ENCODE results near the gene ZNF891. TPM values are rescaled to one million over a fixed set of nuclear protein-coding genes. Genes with fewer than 3 reads are reported as not detected.

The ZNF891 gene
- total RNA-seq, 2 donors from 2014 or later, result 4.3 to 5.4 TPM

GRCh38 chr12:133083345-133083744 is 46.7 kb downstream of the ZNF891 start:
- ATAC-seq (ENCODE audit: insufficient number of reproducible peaks, low FRiP score, low read depth), result no peak
- Histone ChIP-seq H3K36me3 (peaks cover 51% of the 10 kb centered on the region), H3K9me3 (peaks cover 79% of the 10 kb centered on the region)

GRCh38 chr12:133081159-133081780 is 48.8 kb downstream of the ZNF891 start:
- peaks cover 34% of the 10 kb centered on the region for H3K36me3 ChIP-seq
- DNase-seq (ENCODE audit: low spot score), result no peak
- H3K4me3 ChIP-seq, result peak overlapping the region; percentile 93
- H3K9me3 ChIP-seq, result peaks cover 78% of the 10 kb centered on the region
- ATAC-seq (ENCODE audit: insufficient number of reproducible peaks, low FRiP score, low read depth), result no peak
- no peaks in the 10 kb centered on the region for H3K27me3 ChIP-seq (replicated peaks; ENCODE audit: insufficient read depth)
- H3K27ac ChIP-seq, result peak overlapping the region; percentile 96 to 98
- no peaks in the 10 kb centered on the region for H3K4me1 ChIP-seq (ENCODE audit: control insufficient read depth in 1 of 2, low read depth in 2 of 2)
- TF ChIP-seq CTCF (IDR thresholded peaks at IDR 0.05), result no peak

More at GRCh38 chr12:133083345-133083744, 46.7 kb downstream of the ZNF891 start:
- no peak for DNase-seq (ENCODE audit: low spot score)
- Histone ChIP-seq H3K4me3 (no peak overlapping the region), H3K27me3 (replicated peaks; ENCODE audit: insufficient read depth) (no peaks in the 10 kb centered on the region), H3K4me1 (ENCODE audit: control insufficient read depth in 1 of 2, low read depth in 2 of 2) (no peaks in the 10 kb centered on the region), H3K27ac (no peak overlapping the region)
- TF ChIP-seq CTCF (IDR thresholded peaks at IDR 0.05), result no peak

GRCh38 chr12:133080368-133081158 is 49.5 kb downstream of the ZNF891 start, which contains the start of gene ZNF140:
Gene ZNF140 (plus strand): TSS chr12:133080923. CDS start chr12:133081321, 398 bp downstream.
- H3K4me3 ChIP-seq, result peak within 1 kb of the TSS; percentile 93
- H3K27me3 ChIP-seq (replicated peaks; ENCODE audit: insufficient read depth), result no peaks in the 10 kb centered on the region
- ATAC-seq (ENCODE audit: insufficient number of reproducible peaks, low FRiP score, low read depth) (peak; percentile 85), DNase-seq (ENCODE audit: low spot score) (peak; percentile 87)
- H3K27ac ChIP-seq, result peak within 1 kb of the TSS; percentile 96 to 98
- H3K4me1 ChIP-seq (ENCODE audit: control insufficient read depth in 1 of 2, low read depth in 2 of 2), result no peaks in the 10 kb centered on the region
- peaks cover 27% of the 10 kb centered on the region for H3K36me3 ChIP-seq
- H3K9me3 ChIP-seq, result peaks cover 77% of the 10 kb centered on the region
- TF ChIP-seq CTCF (IDR thresholded peaks at IDR 0.05), result peak; percentile 44

GRCh38 chr12:133080026-133080367 is 50.1 kb downstream of the ZNF891 start:
- Histone ChIP-seq H3K9me3 (peaks cover 77% of the 10 kb centered on the region), H3K4me3 (peak overlapping the region; percentile 93), H3K27ac (peak overlapping the region; percentile 96 to 98), H3K27me3 (replicated peaks; ENCODE audit: insufficient read depth) (no peaks in the 10 kb centered on the region), H3K4me1 (ENCODE audit: control insufficient read depth in 1 of 2, low read depth in 2 of 2) (no peaks in the 10 kb centered on the region), H3K36me3 (peaks cover 21% of the 10 kb centered on the region)
- no peak for TF ChIP-seq CTCF (IDR thresholded peaks at IDR 0.05)
- ATAC-seq (ENCODE audit: insufficient number of reproducible peaks, low FRiP score, low read depth) (peak; percentile 94), DNase-seq (ENCODE audit: low spot score) (peak; percentile 96)

GRCh38 chr12:133073836-133074235 is 56.2 kb downstream of the ZNF891 start:
- H3K27me3 ChIP-seq (replicated peaks; ENCODE audit: insufficient read depth), result no peaks in the 10 kb centered on the region
- H3K4me1 ChIP-seq (ENCODE audit: control insufficient read depth in 1 of 2, low read depth in 2 of 2), result no peaks in the 10 kb centered on the region
- DNase-seq (ENCODE audit: low spot score) (no peak), ATAC-seq (ENCODE audit: insufficient number of reproducible peaks, low FRiP score, low read depth) (no peak)
- H3K9me3 ChIP-seq, result peaks cover 86% of the 10 kb centered on the region
- no peaks in the 10 kb centered on the region for H3K36me3 ChIP-seq
- TF ChIP-seq CTCF (IDR thresholded peaks at IDR 0.05), result no peak
- H3K4me3 ChIP-seq, result no peak overlapping the region
- no peak overlapping the region for H3K27ac ChIP-seq
